Stimulated activated CD4-positive, alpha-beta T cell treated with anti-CD3 and anti-CD28 coated beads, Interleukin-12 subunit alpha, Interleukin-12 subunit beta, amount 100 ng/mL, for 24 hours (primary cell): ENCODE measurements around the gene ADPRHL1.
"Not testable (repeated sequence)": the region's sequence is repeated elsewhere in the genome, so short reads cannot be mapped to it uniquely, and the experiment has no call there.

Experiments
- DNase-seq, 2 experiments: peaks; one replicate each; pipeline ENCODE4 v3.0.0-alpha.2; 2020; ENCODE audit warnings: low read depth in 2 of 2

ADPRHL1 gene

GRCh38 chr13:113402471-113403254 is 50.6 kb downstream of the ADPRHL1 start:
- DNase-seq = no peak

GRCh38 chr13:113401452-113402415 is 51.6 kb downstream of the ADPRHL1 start:
- no peak for DNase-seq

- no peak for DNase-seq
These were observed 52.5 kb downstream of the ADPRHL1 start for GRCh38 chr13:113400621-113401451.

GRCh38 chr13:113399755-113400149 is 53.5 kb downstream of the ADPRHL1 start:
- no peak for DNase-seq

- DNase-seq = no peak
These were observed 54.1 kb downstream of the ADPRHL1 start for GRCh38 chr13:113398963-113399754.

GRCh38 chr13:113397608-113398425 is 55.5 kb downstream of the ADPRHL1 start:
- DNase-seq = no peak

- DNase-seq = no peak
These were observed 59.0 kb downstream of the ADPRHL1 start for GRCh38 chr13:113394339-113394640.

GRCh38 chr13:113393563-113394338 is 59.5 kb downstream of the ADPRHL1 start:
- peak; percentile 69 to 80 for DNase-seq

- DNase-seq = no peak
These were observed 60.1 kb downstream of the ADPRHL1 start for GRCh38 chr13:113393226-113393562.

GRCh38 chr13:113390874-113391497 is 62.3 kb downstream of the ADPRHL1 start:
- no peak for DNase-seq

GRCh38 chr13:113389586-113389985 is 63.7 kb downstream of the ADPRHL1 start:
- DNase-seq = not testable (repeated sequence)

- no peak for DNase-seq
These were observed 65.9 kb downstream of the ADPRHL1 start for GRCh38 chr13:113387396-113387795.

GRCh38 chr13:113383089-113383488 is 70.2 kb downstream of the ADPRHL1 start:
- no peak for DNase-seq

GRCh38 chr13:113382542-113382941 is 70.7 kb downstream of the ADPRHL1 start:
- DNase-seq = not testable (repeated sequence)

- no peak for DNase-seq
These were observed 74.5 kb downstream of the ADPRHL1 start for GRCh38 chr13:113378825-113379224.

GRCh38 chr13:113374511-113375175 is 78.6 kb downstream of the ADPRHL1 start:
- DNase-seq = no peak

GRCh38 chr13:113373811-113374485 is 79.3 kb downstream of the ADPRHL1 start:
- DNase-seq = no peak

- DNase-seq = not testable (repeated sequence)
These were observed 81.6 kb downstream of the ADPRHL1 start for GRCh38 chr13:113371701-113372100.
